Upper lobe of left lung (tissue), 6 donors: ENCODE results near the gene SCAMP3. TPM values are rescaled to one million over a fixed set of nuclear protein-coding genes. Genes with fewer than 3 reads are reported as not detected.

Experiments
- ATAC-seq, 2 donors: fragments of 200-7000 bp; cut with Tn5 transposase; one replicate each; pipeline ENCODE4 v1.9.1; 2022; ENCODE audit warnings: mild to moderate bottlenecking in 2 of 2, moderate library complexity in 2 of 2; ENCODE audit not compliant: low FRiP score in 2 of 2
- DNase-seq, 2 donors: peaks; one replicate each; pipeline ENCODE4 v3.0.0-alpha.2; 2019 to 2020
- H3K27ac ChIP-seq, 4 donors: fragments of 200-600 bp; sonication (generic); one replicate each; pipeline ENCODE4 v1.5.1; 2016 to 2019
- H3K27me3 ChIP-seq, 4 donors: fragments of 200-600 bp; sonication (generic); one replicate each; pipeline ENCODE4 v1.5.1; 2017 to 2019
- H3K36me3 ChIP-seq, 4 donors: fragments of 200-600 bp; sonication (generic); one replicate each; pipeline ENCODE4 v1.5.1; 2016 to 2019
- H3K4me1 ChIP-seq, 4 donors: fragments of 200-600 bp; sonication (generic); one replicate each; pipeline ENCODE4 v1.5.1; 2018 to 2019
- H3K4me3 ChIP-seq, 4 donors: fragments of 200-600 bp; sonication (generic); one replicate each; pipeline ENCODE4 v1.5.1; 2017 to 2019; ENCODE audit warnings: mild to moderate bottlenecking in 2 of 4, moderate library complexity in 1 of 4
- H3K9me3 ChIP-seq, 4 donors: fragments of 200-600 bp; sonication (generic); one replicate each; pipeline ENCODE4 v1.5.1; 2018 to 2019
- CTCF ChIP-seq, 6 experiments: fragments of 450-650 bp in 4 of 6; fragments of 200-600 bp in 2 of 6; sonication (generic) in 2 of 6; IDR thresholded peaks; one replicate each; pipeline ENCODE4 v1.5.1; 2016 to 2019; ENCODE audit warnings: antibody characterized with exemption in 6 of 6
- EP300 ChIP-seq, 4 donors: sonication (generic); formaldehyde crosslinking; IDR thresholded peaks; one replicate each; pipeline ENCODE4 v1.5.1; 2017; ENCODE audit warnings: antibody characterized with exemption in 4 of 4, control low read depth in 2 of 4
- POLR2A ChIP-seq, 4 donors: fragments of 450-650 bp; IDR thresholded peaks; one replicate each; pipeline ENCODE4 v1.5.1; 2016 to 2017; ENCODE audit warnings: antibody characterized with exemption in 4 of 4, mild to moderate bottlenecking in 2 of 4
- POLR2AphosphoS5 ChIP-seq, 2 donors: sonication (generic); formaldehyde crosslinking; IDR thresholded peaks; one replicate each; pipeline ENCODE4 v1.5.1; 2017; ENCODE audit warnings: antibody characterized with exemption in 2 of 2
- WGBS, 2 donors: methylation state at CpG; one replicate each; pipeline ENCODE4 v1.1.5; 2017 to 2018; 5-methylcytosine and 5-hydroxymethylcytosine counted together
- total RNA-seq, 6 donors: library from RNA; depleted of rRNA in 4 of 6; stranded (reverse); fragments of >200 nt in 4 of 6; gene quantifications; one replicate each; pipeline versions ENCODE4 v1.1.0 to v1.2.1, GENCODE V29; 2016 to 2021
- donor health status: DM: no; HTN: no; CAD: no; lungs with moderate emphysema.
- donor health status: DM: no; HTN: yes; CAD: no; lungs with severe emphysema.

Gene SCAMP3
- 10 to 100 TPM; 61.5 to 96.1 (median 70.4) TPM for total RNA-seq

- TF ChIP-seq POLR2A (IDR thresholded peaks at IDR 0.05) (peak in 3 of 4 donors; percentile 44 to 83 (median 64)), CTCF (IDR thresholded peaks at IDR 0.05) (no peak), POLR2AphosphoS5 (IDR thresholded peaks at IDR 0.05) (peak; percentile 76 to 79), EP300 (IDR thresholded peaks at IDR 0.05) (peak in 1 of 4 donors; percentile 5)
- Histone ChIP-seq H3K9me3 (no peaks in the 10 kb centered on the region), H3K27ac (peak within 1 kb of the TSS; percentile 74 to 90 (median 82)), H3K27me3 (no peaks in the 10 kb centered on the region), H3K4me3 (peak within 1 kb of the TSS; percentile 70 to 97 (median 84)), H3K36me3 (peaks cover 13 to 74% (median 50%) of the 10 kb centered on the region in 4 donors), H3K4me1 (peaks cover 15 to 27% (median 19%) of the 10 kb centered on the region in 4 donors)
- ATAC-seq (peak; percentile 98 to 99), DNase-seq (peak; percentile 91 to 99)
- WGBS, 2 donors, result 1 to 2% methylated on average over 19 to 43 of the region's 47 CpGs
Measured at GRCh38 chr1:155261852-155262673, at the start of gene SCAMP3. Gene SCAMP3 (minus strand): TSS chr1:155262360. CDS start chr1:155262151, 209 bp downstream.

GRCh38 chr1:155309423-155310021, 47.4 kb upstream of the SCAMP3 start:
- no peak for TF ChIP-seq POLR2A (IDR thresholded peaks at IDR 0.05)
- TF ChIP-seq CTCF (IDR thresholded peaks at IDR 0.05), result no peak
- peak in 2 of 4 donors; percentile 7 to 50 for TF ChIP-seq EP300 (IDR thresholded peaks at IDR 0.05)
- TF ChIP-seq POLR2AphosphoS5 (IDR thresholded peaks at IDR 0.05), result peak; percentile 29 to 39
- Histone ChIP-seq H3K9me3 (no peaks in the 10 kb centered on the region), H3K27me3 (no peaks in the 10 kb centered on the region), H3K27ac (peak overlapping the region; percentile 91 to 96 (median 93)), H3K4me3 (peak overlapping the region; percentile 58 to 95 (median 66)), H3K36me3 (peaks cover 0 to 33% (median 15%) of the 10 kb centered on the region in 4 donors), H3K4me1 (peaks cover 27 to 40% (median 33%) of the 10 kb centered on the region in 4 donors)
- WGBS, 2 donors, result 2 to 3% methylated on average over 8 to 11 of the region's 11 CpGs
- peak in 1 of 2 donors; percentile 52 for ATAC-seq
- peak; percentile 75 to 88 for DNase-seq

GRCh38 chr1:155308493-155309422, 46.6 kb upstream of the SCAMP3 start, which contains the start of gene FDPS:
Gene FDPS (plus strand): TSS chr1:155308866. CDS start chr1:155309790, 924 bp downstream.
- Histone ChIP-seq H3K27ac (peak within 1 kb of the TSS; percentile 91 to 96 (median 93)), H3K27me3 (no peaks in the 10 kb centered on the region)
- ATAC-seq, result peak; percentile 99

More at GRCh38 chr1:155308493-155309422, 46.6 kb upstream of the SCAMP3 start, which contains the start of gene FDPS:
- peaks cover 0 to 25% (median 9%) of the 10 kb centered on the region in 4 donors for H3K36me3 ChIP-seq
- peak within 1 kb of the TSS; percentile 58 to 95 (median 66) for H3K4me3 ChIP-seq
- peaks cover 27 to 40% (median 33%) of the 10 kb centered on the region in 4 donors for H3K4me1 ChIP-seq
- peak; percentile 98 to 100 for DNase-seq
- peak in 4 of 6 experiments; percentile 56 to 84 (median 66) for TF ChIP-seq CTCF (IDR thresholded peaks at IDR 0.05)
- TF ChIP-seq POLR2A (IDR thresholded peaks at IDR 0.05), result peak in 3 of 4 donors; percentile 38 to 85 (median 79)
- peak; percentile 93 to 99 for TF ChIP-seq POLR2AphosphoS5 (IDR thresholded peaks at IDR 0.05)
- TF ChIP-seq EP300 (IDR thresholded peaks at IDR 0.05), result peak in 1 of 4 donors; percentile 97
- 0 to 1% methylated on average over 28 to 38 of the region's 51 CpGs for WGBS, 2 donors
- no peaks in the 10 kb centered on the region for H3K9me3 ChIP-seq
